ENCODE results near the gene TEX44. TPM values are rescaled to one million over a fixed set of nuclear protein-coding genes. Genes with fewer than 3 reads are reported as not detected.

TEX44 gene
- total and polyA plus RNA-seq, 2 of the 13 experiments (the other 11 are each of a cell fraction or from before 2014, with no cell fraction given) = not detected

- H3K36me3 ChIP-seq (replicated peaks in 1 of 2; ENCODE audit: control insufficient read depth in 1 of 2, insufficient read depth in 2 of 2, low read length in 2 of 2) = no peaks in the 10 kb centered on the region
- H3K27me3 ChIP-seq (ENCODE audit: control insufficient read depth in 1 of 2, insufficient read depth in 2 of 2, low read length in 2 of 2) = peaks cover 4 to 40% of the 10 kb centered on the region in 2 experiments
- no peaks in the 10 kb centered on the region for H3K9me3 ChIP-seq (ENCODE audit: low read length)
- in situ Hi-C loops (cut with HindIII; ENCODE audit: extremely low pct_ligation_motif_present, low pct_unique_long_range_greater_than_20kb) = no loop called here
- intact Hi-C loops (cut with micrococcal nuclease; ENCODE audit: unreplicated experiment) = no loop called here
- POLR2A ChIA-PET = no interaction called here
- no TSS peak for BruUV-seq (replicated peaks)
- no peak overlapping the region for H2AFZ ChIP-seq (ENCODE audit: low read length)
- ATAC-seq (no peak; the same call in 2 of the 3 replicates), FAIRE-seq (no peak), DNase-seq (ENCODE audit: low spot score) (no peak)
- H3K4me2 ChIP-seq (ENCODE audit: low read depth, low read length) = no peak overlapping the region
- H3K4me1 ChIP-seq (ENCODE audit: insufficient read depth, low read length) = no peaks in the 10 kb centered on the region
- H3K27ac ChIP-seq (ENCODE audit: extremely low read length, insufficient read depth, low read length) = no peak overlapping the region
- no peak for TF ChIP-seq ZNF790 (CRISPR knock-in tag; IDR thresholded peaks at IDR 0.05; ENCODE audit: borderline replicate concordance)
- TF ChIP-seq ZNF703 (CRISPR knock-in tag; IDR thresholded peaks at IDR 0.05; ENCODE audit: borderline replicate concordance) = no peak
- no peak for TF ChIP-seq THAP7 (CRISPR knock-in tag; IDR thresholded peaks at IDR 0.05)
- no peak overlapping the region for H3K9ac ChIP-seq (ENCODE audit: insufficient read depth, low read depth, low read length)
- CTCF ChIA-PET (ENCODE audit: low intra/inter-chr PET ratio, low total read pairs) = no interaction called here
- H3K4me3 ChIP-seq (replicated peaks in 1 of 3; ENCODE audit: insufficient read depth in 1 of 3, low read depth in 2 of 3, low read length in 3 of 3) = no peak overlapping the region
- WGBS (ENCODE audit: low lambda C conversion rate) = 16% methylated on average over 6 of the region's 6 CpGs
- no peaks in the 10 kb centered on the region for H3K79me2 ChIP-seq (ENCODE audit: insufficient read depth, low read length)
- no peaks in the 10 kb centered on the region for H4K20me1 ChIP-seq (ENCODE audit: insufficient read depth, low read length)
These were observed 2.0 kb upstream of the TEX44 start for GRCh38 chr2:231590614-231591013.

GRCh38 chr2:231593666-231594065 is 1.0 kb downstream of the TEX44 start:
- intact Hi-C loops (cut with micrococcal nuclease; ENCODE audit: unreplicated experiment) = no loop called here

More at GRCh38 chr2:231593666-231594065, 1.0 kb downstream of the TEX44 start:
- in situ Hi-C loops (cut with HindIII; ENCODE audit: extremely low pct_ligation_motif_present, low pct_unique_long_range_greater_than_20kb) = no loop called here
- no CpG with 5 or more reads among the region's 16 CpGs for WGBS (ENCODE audit: low lambda C conversion rate)
- no peak overlapping the region for H2AFZ ChIP-seq (ENCODE audit: low read length)
- H3K9ac ChIP-seq (ENCODE audit: insufficient read depth, low read depth, low read length) = no peak overlapping the region
- H3K79me2 ChIP-seq (ENCODE audit: insufficient read depth, low read length) = no peaks in the 10 kb centered on the region
- H3K27me3 ChIP-seq (ENCODE audit: control insufficient read depth in 1 of 2, insufficient read depth in 2 of 2, low read length in 2 of 2) = peaks cover 7 to 46% of the 10 kb centered on the region in 2 experiments
- H3K36me3 ChIP-seq (replicated peaks in 1 of 2; ENCODE audit: control insufficient read depth in 1 of 2, insufficient read depth in 2 of 2, low read length in 2 of 2) = no peaks in the 10 kb centered on the region
- TF ChIP-seq ZNF687 (CRISPR knock-in tag; IDR thresholded peaks at IDR 0.05) (0 out of 2 replicates have a peak, but pooled peaks have one; percentile 21), ZNF484 (CRISPR knock-in tag; IDR thresholded peaks at IDR 0.05; ENCODE audit: borderline replicate concordance, low read depth) (no peak)
- H3K27ac ChIP-seq (ENCODE audit: extremely low read length, insufficient read depth, low read length) = no peak overlapping the region
- FAIRE-seq (no peak), DNase-seq (ENCODE audit: low spot score) (no peak), ATAC-seq (peak; percentile 24)
- ChIA-PET CTCF (ENCODE audit: low intra/inter-chr PET ratio, low total read pairs) (no interaction called here), POLR2A (interaction anchor here (1.9 kb wide), 1 partner anchor 129 kb away, joined by 5 read pairs; the partner anchor contains the start of gene NCL)
- no peaks in the 10 kb centered on the region for H4K20me1 ChIP-seq (ENCODE audit: insufficient read depth, low read length)
- no peaks in the 10 kb centered on the region for H3K9me3 ChIP-seq (ENCODE audit: low read length)
- no peak overlapping the region for H3K4me3 ChIP-seq (replicated peaks in 1 of 3; ENCODE audit: insufficient read depth in 1 of 3, low read depth in 2 of 3, low read length in 3 of 3)
- no peaks in the 10 kb centered on the region for H3K4me1 ChIP-seq (ENCODE audit: insufficient read depth, low read length)
- no peak overlapping the region for H3K4me2 ChIP-seq (ENCODE audit: low read depth, low read length)
- no TSS peak for BruUV-seq (replicated peaks)
